HepG2 (cell line): Measurements from ENCODE around the gene ZBTB20. TPM values are rescaled to one million over a fixed set of nuclear protein-coding genes. Genes with fewer than 3 reads are reported as not detected.

Experiments
- ATAC-seq: fragments of 200-7000 bp; cut with Tn5 transposase; 3 replicates; pipeline ENCODE4 v1.9.1; 2020; ENCODE audit warnings: mild to moderate bottlenecking, moderate library complexity
- BruUV-seq: library from RNA; stranded (reverse); fragments of 400-500 nt; replicated peaks from 2 replicates; lab custom pipeline; 2021; lab: Mats Ljungman, UMichigan
- CTCF ChIA-PET: fragments of 300-600 bp; formaldehyde crosslinking; extraction: SDS; loops from one replicate; lab custom pipeline; 2021; ENCODE audit warnings: low total read pairs, inconsistent platforms, low intra/inter-chr PET ratio; lab: Yijun Ruan, JAX
- POLR2A ChIA-PET: fragments of 350-600 bp; sonication (Branson Sonifier 250); formaldehyde crosslinking; loops from one replicate; lab custom pipeline; 2020; ENCODE audit warnings: antibody characterized with exemption, inconsistent platforms; lab: Yijun Ruan, JAX
- DNase-seq: peaks from one replicate; pipeline ENCODE4 v3.0.0-alpha.2; 2015; ENCODE audit warnings: low spot score
- FAIRE-seq: peaks from 3 replicates; lab custom pipeline; 2011; peaks lifted over from hg19 to GRCh38; lab: Jason Lieb, UNC
- H2AFZ ChIP-seq: one replicate; pipeline ENCODE4 v1.6.1; 2011; ENCODE audit warnings: low read length, inconsistent platforms
- H3K27ac ChIP-seq: fragments of 300-600 bp; 3 replicates; pipeline ENCODE4 v1.8.0; 2011; ENCODE audit warnings: mixed run types, mild to moderate bottlenecking, mixed read lengths, low read length, inconsistent platforms; ENCODE audit not compliant: insufficient read depth; ENCODE audit errors: extremely low read length
- H3K27me3 ChIP-seq, 2 experiments: fragments of 200-600 bp in 1 of 2; 2 replicates in 1 of 2; 3 replicates in 1 of 2; pipeline versions ENCODE4 v1.6.0 to v1.8.0; 2011; ENCODE audit warnings: low read length in 2 of 2, mild to moderate bottlenecking in 2 of 2, moderate library complexity in 2 of 2, inconsistent platforms in 1 of 2; ENCODE audit not compliant: insufficient read depth in 2 of 2, control insufficient read depth in 1 of 2
- H3K36me3 ChIP-seq, 2 experiments: fragments of 200-600 bp in 1 of 2; replicated peaks in 1 of 2; 2 replicates in 1 of 2; 3 replicates in 1 of 2; pipeline versions ENCODE4 v1.5.1 to v1.8.0; 2011; ENCODE audit warnings: low read length in 2 of 2, inconsistent platforms in 1 of 2; ENCODE audit not compliant: insufficient read depth in 2 of 2, control insufficient read depth in 1 of 2
- H3K4me1 ChIP-seq: 2 replicates; pipeline ENCODE4 v1.5.1; 2012; ENCODE audit warnings: low read length, inconsistent platforms; ENCODE audit not compliant: insufficient read depth
- H3K4me2 ChIP-seq: 2 replicates; pipeline ENCODE4 v1.6.0; 2011; ENCODE audit warnings: low read depth, low read length, inconsistent platforms
- H3K4me3 ChIP-seq, 3 experiments: fragments of 200-600 bp in 1 of 3; sonication (generic), shearing (Covaris generic) in 1 of 3; replicated peaks in 1 of 3; 2 replicates each; pipeline ENCODE4 v1.5.1; 2011 to 2016; ENCODE audit warnings: low read length in 3 of 3, inconsistent platforms in 2 of 3, low read depth in 2 of 3, mild to moderate bottlenecking in 2 of 3, control low read depth in 1 of 3, mixed read lengths in 1 of 3; ENCODE audit not compliant: insufficient read depth in 1 of 3
- H3K79me2 ChIP-seq: one replicate; pipeline ENCODE4 v1.6.1; 2011; ENCODE audit warnings: low read length, inconsistent platforms; ENCODE audit not compliant: insufficient read depth
- H3K9ac ChIP-seq: 2 replicates; pipeline ENCODE4 v1.6.0; 2011; ENCODE audit warnings: mild to moderate bottlenecking, low read depth, low read length, inconsistent platforms; ENCODE audit not compliant: insufficient read depth
- H3K9me3 ChIP-seq: 2 replicates; pipeline ENCODE4 v1.5.1; 2012; ENCODE audit warnings: mild to moderate bottlenecking, low read length
- H4K20me1 ChIP-seq: 2 replicates; pipeline ENCODE4 v1.6.0; 2011; ENCODE audit warnings: inconsistent platforms, mild to moderate bottlenecking, low read length, moderate library complexity; ENCODE audit not compliant: insufficient read depth
- ATF1 ChIP-seq: IDR thresholded peaks from 2 replicates; pipeline ENCODE4 v1.6.1; 2016; ENCODE audit warnings: mild to moderate bottlenecking, control low read depth
- BCLAF1 ChIP-seq: fragments of 450-650 bp; IDR thresholded peaks from 2 replicates; pipeline ENCODE4 v1.6.1; 2017; ENCODE audit warnings: mild to moderate bottlenecking
- DDIT3 ChIP-seq: sonication (generic); formaldehyde crosslinking; IDR thresholded peaks from 2 replicates; pipeline ENCODE4 v1.4.0; 2020; ENCODE audit warnings: mild to moderate bottlenecking, missing genetic modification reagents
- DNMT1 ChIP-seq: sonication (generic); formaldehyde crosslinking; IDR thresholded peaks from 2 replicates; pipeline ENCODE4 v1.5.1; 2020; ENCODE audit warnings: mild to moderate bottlenecking, missing genetic modification reagents
- GATAD1 ChIP-seq: IDR thresholded peaks from 2 replicates; pipeline ENCODE4 v1.6.1; 2016; ENCODE audit warnings: missing genetic modification reagents, missing compliant biosample characterization
- IRF9 ChIP-seq: sonication (generic); formaldehyde crosslinking; IDR thresholded peaks from 2 replicates; pipeline ENCODE4 v1.8.0; 2022; ENCODE audit warnings: missing genetic modification reagents, mild to moderate bottlenecking, borderline replicate concordance
- MAFF ChIP-seq: IDR thresholded peaks from 2 replicates; pipeline ENCODE4 v1.6.1; 2011; ENCODE audit warnings: low read depth, low read length, improper control_type of control experiment
- MBD4 ChIP-seq: IDR thresholded peaks from 2 replicates; pipeline ENCODE4 v1.6.1; 2012; ENCODE audit warnings: low read length, inconsistent platforms, borderline replicate concordance
- SKI ChIP-seq: fragments of 450-650 bp; IDR thresholded peaks from one replicate; pipeline ENCODE4 v1.6.1; 2018; ENCODE audit warnings: mild to moderate bottlenecking; ENCODE audit not compliant: partially characterized antibody
- SOX13 ChIP-seq, 3 experiments: fragments of 450-650 bp in 1 of 3; sonication (generic) in 1 of 3; formaldehyde crosslinking in 1 of 3; IDR thresholded peaks in 2 of 3; conservative IDR thresholded peaks in 1 of 3; 2 replicates each; pipeline versions ENCODE4 v1.5.0 to v1.6.1; 2016 to 2020; ENCODE audit warnings: antibody characterized with exemption in 1 of 3, mild to moderate bottlenecking in 1 of 3, missing compliant biosample characterization in 1 of 3, missing genetic modification reagents in 1 of 3, moderate library complexity in 1 of 3
- SPEN ChIP-seq: sonication (generic); formaldehyde crosslinking; IDR thresholded peaks from 2 replicates; pipeline ENCODE4 v1.5.1; 2020; ENCODE audit warnings: low read depth, mild to moderate bottlenecking, missing genetic modification reagents
- TCF12 ChIP-seq, 2 experiments: fragments of 450-650 bp in 1 of 2; sonication (generic) in 1 of 2; formaldehyde crosslinking in 1 of 2; IDR thresholded peaks; 2 replicates each; pipeline versions ENCODE4 v1.6.1 to v1.8.0; 2017 to 2022; ENCODE audit warnings: antibody characterized with exemption in 1 of 2, mild to moderate bottlenecking in 1 of 2, missing genetic modification reagents in 1 of 2, moderate library complexity in 1 of 2
- USF2 ChIP-seq, 2 experiments: sonication (generic) in 1 of 2; formaldehyde crosslinking in 1 of 2; IDR thresholded peaks; 2 replicates each; pipeline versions ENCODE4 v1.5.1 to v1.6.1; 2011 to 2020; ENCODE audit warnings: borderline replicate concordance in 1 of 2, low read depth in 1 of 2, low read length in 1 of 2, mild to moderate bottlenecking in 1 of 2, missing genetic modification reagents in 1 of 2, moderate library complexity in 1 of 2
- ZNF232 ChIP-seq: sonication (generic); formaldehyde crosslinking; IDR thresholded peaks from 2 replicates; pipeline ENCODE4 v1.4.0; 2020; ENCODE audit warnings: missing genetic modification reagents, borderline replicate concordance
- ZNF543 ChIP-seq: sonication (generic); formaldehyde crosslinking; IDR thresholded peaks from 2 replicates; pipeline ENCODE4 v1.4.0; 2020; ENCODE audit warnings: mild to moderate bottlenecking, missing genetic modification reagents
- ZNF83 ChIP-seq: sonication (generic); formaldehyde crosslinking; IDR thresholded peaks from 2 replicates; pipeline ENCODE4 v1.4.0; 2020; ENCODE audit warnings: missing genetic modification reagents, mild to moderate bottlenecking, borderline replicate concordance
- WGBS: methylation state at CpG from one replicate; pipeline ENCODE4 v1.1.6; 2017; ENCODE audit warnings: low lambda C conversion rate; 5-methylcytosine and 5-hydroxymethylcytosine counted together
- in situ Hi-C: cut with HindIII; loops from 2 replicates; pipeline ENCODE4 v1.10.0; 2017; ENCODE audit warnings: low pct_unique_long_range_greater_than_20kb; ENCODE audit not compliant: extremely low pct_ligation_motif_present
- intact Hi-C: fragments of 100-400 bp; cut with micrococcal nuclease; formaldehyde crosslinking; loops from one replicate; pipeline ENCODE4 v1.10.0; 2022; ENCODE audit not compliant: unreplicated experiment
- polyA plus RNA-seq, 8 experiments: library from polyadenylated mRNA; depleted of rRNA in 3 of 8; stranded (reverse) in 7 of 8; unstranded in 1 of 8; fragments of >200 nt; fragmentation: Illumina TruSeq in 4 of 8; extraction: Trizol in 4 of 8; gene quantifications; 2 replicates each; pipeline versions ENCODE4 v1.2.1 to v1.2.3, GENCODE V29; 2011 to 2016; ENCODE audit warnings: low read depth in 4 of 8, missing spikeins in 1 of 8, mixed read lengths in 1 of 8; ENCODE audit not compliant: insufficient read depth in 1 of 8
- total RNA-seq, 5 experiments: library from RNA; depleted of rRNA; stranded (reverse); fragments of >200 nt; fragmentation: Illumina TruSeq; extraction: Trizol; gene quantifications; 2 replicates each; pipeline ENCODE4 v1.2.3, GENCODE V29; 2016; ENCODE audit warnings: low read depth in 1 of 5

ZBTB20 gene
- total and polyA plus RNA-seq, 2 of the 13 experiments (the other 11 are each of a cell fraction or from before 2014, with no cell fraction given): 1.9 to 8.8 TPM

- intact Hi-C loops: no loop called here
- H3K4me3 ChIP-seq: no peak overlapping the region
- ATAC-seq: no peak
- H2AFZ ChIP-seq: no peak overlapping the region
- POLR2A ChIA-PET: no interaction called here
- no peak overlapping the region for H3K4me2 ChIP-seq
- H3K27me3 ChIP-seq: no peaks in the 10 kb centered on the region
- no peak overlapping the region for H3K9ac ChIP-seq
- no peaks in the 10 kb centered on the region for H4K20me1 ChIP-seq
- no peak for FAIRE-seq
- in situ Hi-C loops: no loop called here
- no TSS peak for BruUV-seq
- no peak for DNase-seq
- no peak overlapping the region for H3K27ac ChIP-seq
- H3K79me2 ChIP-seq: no peaks in the 10 kb centered on the region
- WGBS: 90% methylated on average over 3 of the region's 3 CpGs
- H3K9me3 ChIP-seq: no peaks in the 10 kb centered on the region
- H3K4me1 ChIP-seq: peaks cover 10% of the 10 kb centered on the region
- no peaks in the 10 kb centered on the region for H3K36me3 ChIP-seq
- CTCF ChIA-PET: no interaction called here
- TF ChIP-seq TCF12 (IDR thresholded peaks at IDR 0.05): no peak
- TF ChIP-seq TCF12 (CRISPR knock-in tag; IDR thresholded peaks at IDR 0.05): no peak
- TF ChIP-seq BCLAF1: no peak
- no peak for TF ChIP-seq MBD4
- TF ChIP-seq ZNF83: no peak
- TF ChIP-seq GATAD1 (CRISPR knock-in tag): no peak
- no peak for TF ChIP-seq IRF9 (CRISPR knock-in tag)
- no peak for TF ChIP-seq SPEN
- no peak for TF ChIP-seq SKI
- no peak for TF ChIP-seq DNMT1 (CRISPR knock-in tag)
- TF ChIP-seq ZNF543 (CRISPR knock-in tag): no peak
- no peak for TF ChIP-seq MAFF
- no peak for TF ChIP-seq USF2 (IDR thresholded peaks at IDR 0.05; ENCODE audit: low read depth, low read length)
- no peak for TF ChIP-seq USF2 (CRISPR knock-in tag; IDR thresholded peaks at IDR 0.05; ENCODE audit: borderline replicate concordance)
- TF ChIP-seq ATF1 (CRISPR knock-in tag): no peak
- TF ChIP-seq DDIT3 (CRISPR knock-in tag): no peak
- no peak for TF ChIP-seq SOX13 (IDR thresholded peaks at IDR 0.05)
- no peak for TF ChIP-seq SOX13 (CRISPR knock-in tag; conservative IDR thresholded peaks at IDR 0.05 in 1 of 2, IDR thresholded peaks at IDR 0.05 in 1 of 2)
- no peak for TF ChIP-seq ZNF232 (CRISPR knock-in tag)
Measured at GRCh38 chr3:114571363-114571762, 575.7 kb downstream of the ZBTB20 start.
